Esophagus muscularis mucosa (tissue), 4 donors: ENCODE measurements around the gene TBC1D16. TPM values are rescaled to one million over a fixed set of nuclear protein-coding genes. Genes with fewer than 3 reads are reported as not detected.
"Not testable (repeated sequence)": the region's sequence is repeated elsewhere in the genome, so short reads cannot be mapped to it uniquely, and the experiment has no call there.

Source experiments
- DNase-seq: peaks from one replicate; pipeline ENCODE4 v3.0.0-alpha.2; 2017; ENCODE audit errors: extremely low spot score
- H3K27ac ChIP-seq, 4 donors: fragments of 200-600 bp; sonication (generic); replicated peaks in 1 of 4; 1 replicate in 3 of 4; 2 replicates in 1 of 4; pipeline ENCODE4 v1.5.1; 2016 to 2019; ENCODE audit warnings: mild to moderate bottlenecking in 1 of 4
- H3K27me3 ChIP-seq, 4 donors: fragments of 200-600 bp; sonication (generic); one replicate each; pipeline versions ENCODE4 v1.5.1 to v1.6.0; 2016 to 2019
- H3K36me3 ChIP-seq, 4 donors: fragments of 200-600 bp; sonication (generic); one replicate each; pipeline ENCODE4 v1.5.1; 2016 to 2019
- H3K4me1 ChIP-seq, 4 donors: fragments of 200-600 bp; sonication (generic); one replicate each; pipeline ENCODE4 v1.5.1; 2016 to 2019
- H3K4me3 ChIP-seq, 4 donors: fragments of 200-600 bp; sonication (generic); 1 replicate in 2 of 4; 2 replicates in 2 of 4; pipeline ENCODE4 v1.5.1; 2016 to 2019; ENCODE audit warnings: mild to moderate bottlenecking in 4 of 4, moderate library complexity in 1 of 4
- H3K9me3 ChIP-seq, 4 donors: fragments of 200-600 bp; sonication (generic); 1 replicate in 3 of 4; 2 replicates in 1 of 4; pipeline ENCODE4 v1.5.1; 2016 to 2019
- EP300 ChIP-seq: sonication (generic); formaldehyde crosslinking; IDR thresholded peaks from one replicate; pipeline ENCODE4 v1.6.1; 2017; ENCODE audit warnings: antibody characterized with exemption
- POLR2A ChIP-seq: fragments of 450-650 bp; IDR thresholded peaks from one replicate; pipeline ENCODE4 v1.6.1; 2017; ENCODE audit warnings: antibody characterized with exemption, moderate library complexity, mild to moderate bottlenecking, low read depth
- POLR2AphosphoS5 ChIP-seq, 2 donors: sonication (generic); formaldehyde crosslinking; IDR thresholded peaks; one replicate each; pipeline ENCODE4 v1.6.1; 2017; ENCODE audit warnings: antibody characterized with exemption in 2 of 2
- WGBS: methylation state at CpG from one replicate; pipeline ENCODE4 v1.1.5; 2018; 5-methylcytosine and 5-hydroxymethylcytosine counted together
- intact Hi-C: fragments of 100-400 bp; cut with DNase I; formaldehyde crosslinking; loops from one replicate; pipeline ENCODE4 v1.15.1; 2023
- total RNA-seq, 4 donors: library from RNA; depleted of rRNA; stranded (reverse); fragments of >200 nt; gene quantifications; one replicate each; pipeline versions ENCODE4 v1.1.0 to v1.2.1, GENCODE V29; 2016
- TF ChIP-seq, protein P1 (sequence below), 3 experiments: fragments of 200-600 bp in 2 of 3; fragments of 450-650 bp in 1 of 3; sonication (generic) in 2 of 3; IDR thresholded peaks; one replicate each; pipeline ENCODE4 v1.5.1; 2017 to 2019; ENCODE audit warnings: antibody characterized with exemption in 3 of 3, mild to moderate bottlenecking in 2 of 3, moderate library complexity in 1 of 3

TBC1D16 gene
- total RNA-seq, 4 donors from 2014 or later = 30.3 to 37.4 (median 33.2) TPM

DNA sequence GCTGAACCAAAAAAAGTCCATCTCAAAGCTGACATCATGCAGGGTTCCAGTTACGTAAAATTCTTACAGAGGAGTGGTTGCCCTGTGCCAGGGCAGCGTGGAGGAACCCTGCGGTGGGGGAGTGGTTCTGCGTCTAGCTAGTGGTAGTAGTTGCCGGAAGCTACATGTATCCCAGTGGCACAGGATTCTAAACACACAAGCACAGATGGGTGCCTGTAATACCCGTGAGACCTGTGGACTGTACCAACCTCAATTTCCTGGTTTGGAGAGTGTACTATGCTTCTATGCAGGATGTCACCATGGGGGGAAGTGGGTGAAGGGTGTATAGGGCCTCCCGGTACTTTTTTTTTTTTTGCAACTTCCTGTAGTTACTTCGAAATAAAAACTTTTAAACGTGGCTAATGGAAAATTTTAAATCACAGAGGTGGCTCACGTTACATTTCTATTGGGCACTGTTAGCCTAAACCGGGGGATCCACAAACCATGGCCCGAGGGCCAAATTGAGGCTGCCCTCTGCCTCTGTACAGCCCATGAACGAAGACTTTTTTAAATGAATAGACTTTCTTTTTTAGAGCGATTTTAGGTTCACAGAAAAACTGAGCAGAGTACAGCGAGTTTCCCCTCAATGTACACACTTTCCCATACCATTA, 38.5 kb downstream of the TBC1D16 start:
- Histone ChIP-seq H3K9me3 (no peaks in the 10 kb centered on the region), H3K36me3 (peaks cover 0 to 12% (median 6%) of the 10 kb centered on the region in 4 donors), H3K4me3 (no peak overlapping the region), H3K4me1 (peaks cover 21 to 30% (median 22%) of the 10 kb centered on the region in 4 donors), H3K27me3 (no peaks in the 10 kb centered on the region), H3K27ac (no peak overlapping the region)
- no peak for DNase-seq
- TF ChIP-seq, protein P1, sequence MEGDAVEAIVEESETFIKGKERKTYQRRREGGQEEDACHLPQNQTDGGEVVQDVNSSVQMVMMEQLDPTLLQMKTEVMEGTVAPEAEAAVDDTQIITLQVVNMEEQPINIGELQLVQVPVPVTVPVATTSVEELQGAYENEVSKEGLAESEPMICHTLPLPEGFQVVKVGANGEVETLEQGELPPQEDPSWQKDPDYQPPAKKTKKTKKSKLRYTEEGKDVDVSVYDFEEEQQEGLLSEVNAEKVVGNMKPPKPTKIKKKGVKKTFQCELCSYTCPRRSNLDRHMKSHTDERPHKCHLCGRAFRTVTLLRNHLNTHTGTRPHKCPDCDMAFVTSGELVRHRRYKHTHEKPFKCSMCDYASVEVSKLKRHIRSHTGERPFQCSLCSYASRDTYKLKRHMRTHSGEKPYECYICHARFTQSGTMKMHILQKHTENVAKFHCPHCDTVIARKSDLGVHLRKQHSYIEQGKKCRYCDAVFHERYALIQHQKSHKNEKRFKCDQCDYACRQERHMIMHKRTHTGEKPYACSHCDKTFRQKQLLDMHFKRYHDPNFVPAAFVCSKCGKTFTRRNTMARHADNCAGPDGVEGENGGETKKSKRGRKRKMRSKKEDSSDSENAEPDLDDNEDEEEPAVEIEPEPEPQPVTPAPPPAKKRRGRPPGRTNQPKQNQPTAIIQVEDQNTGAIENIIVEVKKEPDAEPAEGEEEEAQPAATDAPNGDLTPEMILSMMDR (IDR thresholded peaks at IDR 0.05) = no peak
- TF ChIP-seq POLR2AphosphoS5 (IDR thresholded peaks at IDR 0.05) = no peak
- TF ChIP-seq EP300 = no peak
- TF ChIP-seq POLR2A = no peak
- 79% methylated on average over 15 of the region's 15 CpGs for WGBS
- intact Hi-C loops = no loop called here

GRCh38 chr17:79996291-79996690, 39.4 kb downstream of the TBC1D16 start:
- no peaks in the 10 kb centered on the region for H3K27me3 ChIP-seq
- no peak overlapping the region for H3K4me3 ChIP-seq
- H3K36me3 ChIP-seq = peaks cover 0 to 3% (median under 1%) of the 10 kb centered on the region in 4 donors
- H3K9me3 ChIP-seq = no peaks in the 10 kb centered on the region
- TF ChIP-seq EP300 (no peak), POLR2AphosphoS5 (IDR thresholded peaks at IDR 0.05) (no peak), POLR2A (no peak)
- no peak overlapping the region for H3K27ac ChIP-seq
- intact Hi-C loops = no loop called here
- peaks cover 27 to 36% (median 30%) of the 10 kb centered on the region in 4 donors for H3K4me1 ChIP-seq
- no peak for DNase-seq
- WGBS = 86% methylated on average over 12 of the region's 12 CpGs

DNA sequence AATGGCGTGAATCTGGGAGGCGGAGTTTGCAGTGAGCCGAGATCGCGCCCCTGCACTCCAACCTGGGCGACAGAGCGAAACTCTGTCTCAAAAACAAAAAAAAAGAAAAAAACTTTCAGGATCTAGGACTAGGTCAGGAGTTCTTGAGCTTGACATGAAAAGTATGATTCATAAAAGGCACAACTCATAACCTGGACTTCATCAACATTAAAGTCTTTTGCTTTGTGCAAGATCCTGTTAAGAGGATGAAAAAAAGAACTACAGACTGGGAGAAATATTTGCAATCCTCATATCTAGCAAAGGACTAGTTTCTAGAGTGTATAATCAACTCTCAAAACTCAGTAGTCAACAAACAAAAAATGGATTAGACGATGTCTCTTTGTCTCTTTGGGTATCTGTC, 40.0 kb downstream of the TBC1D16 start:
- H3K4me1 ChIP-seq = peaks cover 28 to 36% (median 33%) of the 10 kb centered on the region in 4 donors
- H3K27me3 ChIP-seq = no peaks in the 10 kb centered on the region
- intact Hi-C loops = no loop called here
- no peak overlapping the region for H3K27ac ChIP-seq
- TF ChIP-seq POLR2A (no peak), EP300 (no peak), POLR2AphosphoS5 (IDR thresholded peaks at IDR 0.05) (no peak)
- TF ChIP-seq, protein P1 (IDR thresholded peaks at IDR 0.05) = no peak
- no peaks in the 10 kb centered on the region for H3K9me3 ChIP-seq
- WGBS = 98% methylated on average over 8 of the region's 8 CpGs
- no peak for DNase-seq
- H3K4me3 ChIP-seq = no peak overlapping the region
- H3K36me3 ChIP-seq = no peaks in the 10 kb centered on the region

- H3K27me3 ChIP-seq = no peaks in the 10 kb centered on the region
Measured at GRCh38 chr17:79994602-79995001, 41.1 kb downstream of the TBC1D16 start.

GRCh38 chr17:79994228-79994569, 41.5 kb downstream of the TBC1D16 start:
- H3K9me3 ChIP-seq, H3K27ac ChIP-seq, intact Hi-C loops, H3K27me3 ChIP-seq, H3K36me3 ChIP-seq, H3K4me3 ChIP-seq, DNase-seq: not testable (repeated sequence)
- WGBS = 80% methylated on average over 4 of the region's 4 CpGs
- peaks cover 28 to 36% (median 32%) of the 10 kb centered on the region in 4 donors for H3K4me1 ChIP-seq

More at GRCh38 chr17:79994602-79995001, 41.1 kb downstream of the TBC1D16 start:
- H3K27ac ChIP-seq = no peak overlapping the region
- no peaks in the 10 kb centered on the region for H3K36me3 ChIP-seq
- no peak for DNase-seq
- H3K4me3 ChIP-seq = no peak overlapping the region
- WGBS = 96% methylated on average over 13 of the region's 13 CpGs
- peaks cover 28 to 36% (median 32%) of the 10 kb centered on the region in 4 donors for H3K4me1 ChIP-seq
- intact Hi-C loops = no loop called here
- no peaks in the 10 kb centered on the region for H3K9me3 ChIP-seq
- TF ChIP-seq EP300 = no peak
- no peak for TF ChIP-seq POLR2AphosphoS5 (IDR thresholded peaks at IDR 0.05)
- TF ChIP-seq, protein P1 (IDR thresholded peaks at IDR 0.05) = no peak
- TF ChIP-seq POLR2A = no peak
